CD8-positive, alpha-beta memory T cell (primary cell): Measurements from ENCODE around the gene TMEM132C. TPM values are rescaled to one million over a fixed set of nuclear protein-coding genes. Genes with fewer than 3 reads are reported as not detected.

Experiments used
- CTCF ChIA-PET: fragments of 350-600 bp; sonication (Branson Sonifier 250); formaldehyde crosslinking; loops from one replicate; lab custom pipeline; 2021; ENCODE audit warnings: antibody characterized with exemption; lab: Charles Lee
- POLR2A ChIA-PET: fragments of 350-600 bp; sonication (Branson Sonifier 250); formaldehyde crosslinking; loops from one replicate; lab custom pipeline; 2021; ENCODE audit warnings: antibody characterized with exemption; lab: Charles Lee
- DNase-seq, 5 donors: peaks; one replicate each; pipeline versions ENCODE4 v3.0.0 to v3.0.0-alpha.2; 2020 to 2022; ENCODE audit warnings: mixed read lengths in 1 of 5
- H3K27ac ChIP-seq: one replicate; pipeline ENCODE4 v1.7.0; 2013; ENCODE audit warnings: low read depth, mild to moderate bottlenecking, low read length, moderate library complexity
- H3K27me3 ChIP-seq: 2 replicates; pipeline ENCODE4 v1.7.0; 2013; ENCODE audit warnings: low read length, mild to moderate bottlenecking; ENCODE audit not compliant: insufficient read depth, poor library complexity, severe bottlenecking
- H3K36me3 ChIP-seq: 2 replicates; pipeline ENCODE4 v1.7.0; 2013; ENCODE audit warnings: mild to moderate bottlenecking, low read length, moderate library complexity; ENCODE audit not compliant: insufficient read depth
- H3K4me1 ChIP-seq: 2 replicates; pipeline ENCODE4 v1.7.0; 2013; ENCODE audit warnings: mild to moderate bottlenecking, low read length, moderate library complexity; ENCODE audit not compliant: insufficient read depth
- H3K4me3 ChIP-seq: 2 replicates; pipeline ENCODE4 v1.7.0; 2013; ENCODE audit warnings: mild to moderate bottlenecking, low read length
- H3K9me3 ChIP-seq: 2 replicates; pipeline ENCODE4 v1.7.0; 2013; ENCODE audit warnings: mild to moderate bottlenecking, low read length
- H3K27ac Mint-ChIP-seq, 8 donors: one replicate each; pipeline ENCODE4 v1.8.0; 2020 to 2021; ENCODE audit warnings: mixed read lengths in 8 of 8, mild to moderate bottlenecking in 6 of 8, inconsistent platforms in 3 of 8, moderate library complexity in 3 of 8
- H3K27me3 Mint-ChIP-seq, 2 donors: one replicate each; pipeline ENCODE4 v1.8.0; 2020 to 2021; ENCODE audit warnings: mixed read lengths in 2 of 2, mild to moderate bottlenecking in 1 of 2, moderate library complexity in 1 of 2
- H3K36me3 Mint-ChIP-seq, 3 donors: one replicate each; pipeline ENCODE4 v1.8.0; 2020 to 2021; ENCODE audit warnings: mixed read lengths in 3 of 3, inconsistent platforms in 1 of 3, mild to moderate bottlenecking in 1 of 3
- H3K4me1 Mint-ChIP-seq, 3 donors: one replicate each; pipeline ENCODE4 v1.8.0; 2020 to 2021; ENCODE audit warnings: mixed read lengths in 3 of 3, inconsistent platforms in 1 of 3, mild to moderate bottlenecking in 1 of 3
- H3K4me3 Mint-ChIP-seq, 7 donors: one replicate each; pipeline ENCODE4 v1.8.0; 2020 to 2021; ENCODE audit warnings: mixed read lengths in 7 of 7, mild to moderate bottlenecking in 6 of 7, moderate library complexity in 4 of 7, inconsistent platforms in 2 of 7
- H3K9me3 Mint-ChIP-seq, 5 donors: one replicate each; pipeline ENCODE4 v1.8.0; 2020 to 2022; ENCODE audit warnings: mixed read lengths in 5 of 5, mild to moderate bottlenecking in 3 of 5, moderate library complexity in 2 of 5, inconsistent platforms in 1 of 5
- polyA plus RNA-seq: library from polyadenylated mRNA; unstranded; fragments of 300-500 nt; fragmentation: Illumina TruSeq; gene quantifications from one replicate; pipeline ENCODE4 v1.2.3, GENCODE V29; 2021
- total RNA-seq, 2 experiments: library from RNA; stranded (reverse); gene quantifications; one replicate each; pipeline ENCODE4 v1.2.3, GENCODE V29; 2021

The TMEM132C gene
- total and polyA plus RNA-seq, 3 experiments from 2014 or later, result not detected

DNA sequence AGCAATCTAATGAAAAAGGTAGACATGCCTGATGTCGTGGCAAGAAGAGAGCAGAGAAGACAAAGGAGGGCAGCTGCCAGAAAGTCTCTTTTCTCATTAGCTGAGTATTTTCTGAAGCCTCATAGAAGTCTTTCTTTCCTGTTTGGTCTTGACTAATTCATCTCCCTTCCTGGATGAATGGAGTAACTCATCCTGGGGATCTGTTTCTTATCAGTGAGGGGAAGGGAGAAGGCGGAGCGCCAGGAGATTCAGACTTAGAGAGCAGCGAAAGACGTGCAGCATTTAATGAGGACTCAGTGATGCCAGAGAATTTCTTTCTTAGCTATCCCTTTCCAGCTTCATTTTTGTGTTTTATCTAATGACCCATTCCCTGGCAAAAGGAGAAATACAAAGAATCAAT, 467.4 kb downstream of the TMEM132C start:
- no peak overlapping the region for H3K27ac ChIP-seq
- H3K27ac Mint-ChIP-seq, result no peak overlapping the region
- H3K4me1 Mint-ChIP-seq, result peaks cover 9 to 20% (median 13%) of the 10 kb centered on the region in 3 donors
- H3K36me3 ChIP-seq, result no peaks in the 10 kb centered on the region
- H3K36me3 Mint-ChIP-seq, result peaks cover 0 to 14% (median 0%) of the 10 kb centered on the region in 3 donors
- DNase-seq, result no peak
- H3K27me3 ChIP-seq, result no peaks in the 10 kb centered on the region
- CTCF ChIA-PET, result no interaction called here
- H3K9me3 Mint-ChIP-seq, result peaks cover 5 to 12% (median 7%) of the 10 kb centered on the region in 5 donors
- POLR2A ChIA-PET, result no interaction called here
- H3K27me3 Mint-ChIP-seq, result peaks cover 8 to 9% of the 10 kb centered on the region in 2 donors
- H3K4me3 ChIP-seq, result no peak overlapping the region
- H3K4me3 Mint-ChIP-seq, result no peak overlapping the region
- no peaks in the 10 kb centered on the region for H3K9me3 ChIP-seq
- H3K4me1 ChIP-seq, result no peaks in the 10 kb centered on the region

DNA sequence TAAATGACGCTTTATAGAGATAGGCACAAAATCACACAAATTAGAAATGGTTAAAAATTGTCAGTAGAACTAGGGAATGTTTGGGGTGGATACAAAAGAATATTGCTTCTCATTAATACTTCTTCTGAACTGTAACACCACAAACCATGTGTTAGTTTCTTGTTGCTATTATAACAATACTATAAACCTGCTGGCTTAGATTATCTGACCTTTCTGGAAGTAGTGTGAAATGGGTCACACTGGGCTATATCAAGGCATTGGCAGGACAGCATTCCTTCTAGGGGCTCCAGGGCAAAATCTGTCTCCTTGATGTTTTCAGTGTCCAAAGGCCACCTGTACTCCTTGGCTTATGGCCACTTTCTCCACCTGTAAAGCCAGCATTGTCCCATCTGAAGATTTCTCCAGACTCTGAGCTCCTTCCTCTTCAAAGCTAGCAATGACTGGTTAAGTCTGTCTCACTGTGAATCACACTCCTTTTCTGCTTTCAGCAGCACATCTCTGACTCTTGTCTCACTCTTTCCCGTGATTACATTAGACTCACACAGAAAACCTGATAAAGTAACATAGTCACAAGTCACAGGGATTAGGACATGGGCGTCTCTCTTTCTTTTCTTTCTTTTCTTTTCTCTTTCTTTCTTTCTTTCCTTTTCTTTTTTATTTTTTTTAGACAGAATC, 470.5 kb downstream of the TMEM132C start:
- H3K27me3 ChIP-seq, result no peaks in the 10 kb centered on the region
- H3K4me3 ChIP-seq, result no peak overlapping the region
- no peaks in the 10 kb centered on the region for H3K36me3 ChIP-seq
- no peaks in the 10 kb centered on the region for H3K4me1 ChIP-seq
- peaks cover 8 to 21% (median 16%) of the 10 kb centered on the region in 3 donors for H3K4me1 Mint-ChIP-seq
- H3K27me3 Mint-ChIP-seq, result peaks cover 4 to 10% of the 10 kb centered on the region in 2 donors
- H3K4me3 Mint-ChIP-seq, result no peak overlapping the region
- peak overlapping the region in 1 of 8 donors; percentile 50 for H3K27ac Mint-ChIP-seq
- H3K9me3 ChIP-seq, result no peaks in the 10 kb centered on the region
- no peak for DNase-seq
- ChIA-PET POLR2A (no interaction called here), CTCF (interaction anchor here (1.4 kb wide), 1 partner anchor 9 kb away, joined by 3 read pairs; no protein-coding TSS in a partner anchor)
- peaks cover 0 to 21% (median 0%) of the 10 kb centered on the region in 3 donors for H3K36me3 Mint-ChIP-seq
- no peak overlapping the region for H3K27ac ChIP-seq
- H3K9me3 Mint-ChIP-seq, result peaks cover 8 to 12% (median 9%) of the 10 kb centered on the region in 5 donors

GRCh38 chr12:128743916-128744315, 476.9 kb downstream of the TMEM132C start:
- POLR2A ChIA-PET, result no interaction called here
- no peak for DNase-seq

GRCh38 chr12:128745772-128746689, 479.1 kb downstream of the TMEM132C start:
- Mint-ChIP-seq H3K27me3 (peaks cover 0 to 2% of the 10 kb centered on the region in 2 donors), H3K36me3 (peaks cover 0 to 13% (median 2%) of the 10 kb centered on the region in 3 donors), H3K4me3 (peak overlapping the region; percentile 58 to 87 (median 81)), H3K4me1 (peaks cover 59 to 66% (median 65%) of the 10 kb centered on the region in 3 donors), H3K27ac (peak overlapping the region; percentile 75 to 98 (median 92)), H3K9me3 (no peaks in the 10 kb centered on the region)
- H3K27ac ChIP-seq, result no peak overlapping the region
- POLR2A ChIA-PET, result interaction anchor here (0.6 kb wide), 1 partner anchor 78 kb away, joined by 3 read pairs; no protein-coding TSS in a partner anchor
- no peaks in the 10 kb centered on the region for H3K9me3 ChIP-seq
- H3K4me1 ChIP-seq, result peaks cover 39% of the 10 kb centered on the region
- peak in 1 of 5 donors; percentile 28 for DNase-seq
- CTCF ChIA-PET, result interaction anchor here (1.1 to 1.2 kb wide), 3 partner anchors 8 to 84 kb away, joined by 3 read pairs; no protein-coding TSS in a partner anchor
- H3K4me3 ChIP-seq, result no peak overlapping the region
- H3K27me3 ChIP-seq, result no peaks in the 10 kb centered on the region
- no peaks in the 10 kb centered on the region for H3K36me3 ChIP-seq

More at GRCh38 chr12:128743916-128744315, 476.9 kb downstream of the TMEM132C start:
- peaks cover 39% of the 10 kb centered on the region for H3K4me1 ChIP-seq
- no peaks in the 10 kb centered on the region for H3K27me3 ChIP-seq
- Mint-ChIP-seq H3K36me3 (peaks cover 0 to 22% (median 0%) of the 10 kb centered on the region in 3 donors), H3K9me3 (peaks cover 5 to 7% (median 7%) of the 10 kb centered on the region in 5 donors), H3K4me1 (peaks cover 61 to 68% (median 61%) of the 10 kb centered on the region in 3 donors), H3K27me3 (peaks cover 0 to 4% of the 10 kb centered on the region in 2 donors), H3K4me3 (peak overlapping the region in 5 of 7 donors; percentile 11 to 84 (median 57)), H3K27ac (peak overlapping the region; percentile 56 to 97 (median 88))
- H3K4me3 ChIP-seq, result no peak overlapping the region
- CTCF ChIA-PET, result interaction anchor here (1.4 kb wide), 1 partner anchor 11 kb away, joined by 3 read pairs; no protein-coding TSS in a partner anchor
- H3K27ac ChIP-seq, result no peak overlapping the region
- no peaks in the 10 kb centered on the region for H3K36me3 ChIP-seq
- no peaks in the 10 kb centered on the region for H3K9me3 ChIP-seq

DNA sequence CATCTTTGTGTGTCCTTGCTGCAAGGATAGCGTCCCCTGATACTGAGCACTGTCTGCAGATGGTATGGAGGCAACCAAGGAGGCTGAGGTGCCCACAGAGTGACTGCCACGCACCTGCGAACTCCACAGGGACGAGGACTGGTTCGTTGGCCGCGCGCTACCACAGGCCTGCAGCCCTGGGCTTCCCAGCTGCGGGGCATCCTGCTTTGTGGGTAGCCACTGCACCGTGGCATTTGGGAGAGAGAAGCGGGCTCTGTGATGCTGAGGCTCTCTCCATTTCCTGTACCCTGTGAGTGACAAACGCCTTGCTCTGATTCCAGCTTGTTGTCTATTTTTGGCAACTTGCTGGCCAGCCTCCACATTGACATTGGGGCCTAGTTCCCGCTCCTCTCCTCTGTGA, 480.5 kb downstream of the TMEM132C start:
- Histone ChIP-seq H3K4me3 (no peak overlapping the region), H3K4me1 (peaks cover 39% of the 10 kb centered on the region), H3K27me3 (no peaks in the 10 kb centered on the region), H3K27ac (peak overlapping the region; percentile 8), H3K9me3 (no peaks in the 10 kb centered on the region), H3K36me3 (no peaks in the 10 kb centered on the region)
- Mint-ChIP-seq H3K27ac (peak overlapping the region in 6 of 8 donors; percentile 52 to 98 (median 92)), H3K4me3 (peak overlapping the region in 2 of 7 donors; percentile 11 to 54), H3K27me3 (peaks cover 0 to 2% of the 10 kb centered on the region in 2 donors), H3K9me3 (no peaks in the 10 kb centered on the region), H3K4me1 (peaks cover 55 to 61% (median 57%) of the 10 kb centered on the region in 3 donors), H3K36me3 (peaks cover 0 to 10% (median 2%) of the 10 kb centered on the region in 3 donors)
- DNase-seq, result no peak
- ChIA-PET CTCF (no interaction called here), POLR2A (no interaction called here)

DNA sequence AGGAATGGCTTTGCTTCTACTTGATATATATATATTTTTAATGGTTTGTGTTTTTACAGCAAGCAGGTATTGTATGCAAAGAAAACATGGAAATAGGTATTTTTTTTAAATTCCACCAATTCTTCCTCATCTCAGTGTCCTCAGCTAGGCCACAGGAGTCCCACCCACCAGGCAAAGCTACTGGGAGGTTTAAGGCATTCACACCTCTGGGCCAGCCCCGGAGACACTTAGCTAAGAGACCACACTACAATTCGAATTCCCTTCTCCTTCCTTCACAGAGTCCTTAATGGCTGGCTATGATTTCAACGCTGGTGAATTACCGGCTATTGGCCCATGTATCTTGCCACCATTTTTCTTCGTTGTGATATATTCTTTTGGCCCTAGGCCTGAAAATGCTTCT, 485.4 kb downstream of the TMEM132C start:
- H3K36me3 Mint-ChIP-seq, result peaks cover 0 to 14% (median 2%) of the 10 kb centered on the region in 3 donors
- DNase-seq, result no peak
- Histone ChIP-seq H3K27ac (no peak overlapping the region), H3K4me3 (no peak overlapping the region), H3K4me1 (peaks cover 8% of the 10 kb centered on the region), H3K9me3 (no peaks in the 10 kb centered on the region), H3K27me3 (no peaks in the 10 kb centered on the region), H3K36me3 (no peaks in the 10 kb centered on the region)
- ChIA-PET POLR2A (no interaction called here), CTCF (no interaction called here)
- H3K9me3 Mint-ChIP-seq, result peaks cover 0 to 3% (median 0%) of the 10 kb centered on the region in 5 donors
- peaks cover 0 to 3% of the 10 kb centered on the region in 2 donors for H3K27me3 Mint-ChIP-seq
- H3K4me1 Mint-ChIP-seq, result peaks cover 10 to 24% (median 18%) of the 10 kb centered on the region in 3 donors
- H3K27ac Mint-ChIP-seq, result peak overlapping the region in 1 of 8 donors; percentile 50
- no peak overlapping the region for H3K4me3 Mint-ChIP-seq

DNA sequence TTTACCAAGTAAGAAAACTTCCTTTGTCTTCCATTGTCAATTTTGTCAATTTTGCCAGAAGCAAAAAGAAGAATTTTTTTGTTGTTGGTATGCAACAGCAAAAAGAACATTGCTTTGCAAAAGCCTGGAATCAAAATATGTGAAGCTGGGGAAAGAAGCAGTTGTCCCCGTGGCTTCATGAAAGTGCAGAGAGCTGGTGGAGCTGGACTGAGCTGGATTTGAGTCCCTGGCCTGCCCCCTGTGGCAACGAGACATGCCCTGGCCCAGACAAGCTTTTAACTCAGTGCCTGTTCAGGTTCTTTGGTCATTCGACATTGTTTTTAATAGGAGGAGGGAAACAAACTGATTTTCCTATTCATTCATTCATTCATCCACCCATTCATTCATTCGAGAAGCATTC, 486.5 kb downstream of the TMEM132C start:
- no peak overlapping the region for H3K4me3 Mint-ChIP-seq
- no peaks in the 10 kb centered on the region for H3K4me1 ChIP-seq
- ChIA-PET POLR2A (no interaction called here), CTCF (interaction anchor here (0.6 kb wide), 1 partner anchor 9 kb away, joined by 3 read pairs; no protein-coding TSS in a partner anchor)
- peaks cover 0 to 3% (median 0%) of the 10 kb centered on the region in 5 donors for H3K9me3 Mint-ChIP-seq
- peaks cover 0 to 9% (median 2%) of the 10 kb centered on the region in 3 donors for H3K36me3 Mint-ChIP-seq
- peak overlapping the region in 1 of 8 donors; percentile 9 for H3K27ac Mint-ChIP-seq
- no peaks in the 10 kb centered on the region for H3K9me3 ChIP-seq
- DNase-seq, result no peak
- H3K4me3 ChIP-seq, result no peak overlapping the region
- no peaks in the 10 kb centered on the region for H3K36me3 ChIP-seq
- peaks cover 0 to 3% of the 10 kb centered on the region in 2 donors for H3K27me3 Mint-ChIP-seq
- H3K27me3 ChIP-seq, result no peaks in the 10 kb centered on the region
- peaks cover 0 to 14% (median 10%) of the 10 kb centered on the region in 3 donors for H3K4me1 Mint-ChIP-seq
- no peak overlapping the region for H3K27ac ChIP-seq
